LNCaP clone FGC (cell line): ENCODE measurements around the gene FANCE.

Experiments
- DNase-seq: peaks from one replicate; pipeline ENCODE4 v3.0.0-alpha.2; 2011; ENCODE audit warnings: low read depth
- H3K4me3 ChIP-seq: 2 replicates; pipeline ENCODE4 v1.5.1; 2011; ENCODE audit warnings: mild to moderate bottlenecking, low read depth, low read length, control low read depth
- TF ChIP-seq, protein P1 (sequence below): IDR thresholded peaks from 2 replicates; pipeline ENCODE4 v1.5.1; 2012; ENCODE audit warnings: mild to moderate bottlenecking; ENCODE audit not compliant: control insufficient read depth, insufficient read depth; ENCODE audit errors: extremely low read depth

FANCE gene

GRCh38 chr6:35441642-35442041 lies 10.5 kb upstream of the FANCE start:
- TF ChIP-seq, protein P1, sequence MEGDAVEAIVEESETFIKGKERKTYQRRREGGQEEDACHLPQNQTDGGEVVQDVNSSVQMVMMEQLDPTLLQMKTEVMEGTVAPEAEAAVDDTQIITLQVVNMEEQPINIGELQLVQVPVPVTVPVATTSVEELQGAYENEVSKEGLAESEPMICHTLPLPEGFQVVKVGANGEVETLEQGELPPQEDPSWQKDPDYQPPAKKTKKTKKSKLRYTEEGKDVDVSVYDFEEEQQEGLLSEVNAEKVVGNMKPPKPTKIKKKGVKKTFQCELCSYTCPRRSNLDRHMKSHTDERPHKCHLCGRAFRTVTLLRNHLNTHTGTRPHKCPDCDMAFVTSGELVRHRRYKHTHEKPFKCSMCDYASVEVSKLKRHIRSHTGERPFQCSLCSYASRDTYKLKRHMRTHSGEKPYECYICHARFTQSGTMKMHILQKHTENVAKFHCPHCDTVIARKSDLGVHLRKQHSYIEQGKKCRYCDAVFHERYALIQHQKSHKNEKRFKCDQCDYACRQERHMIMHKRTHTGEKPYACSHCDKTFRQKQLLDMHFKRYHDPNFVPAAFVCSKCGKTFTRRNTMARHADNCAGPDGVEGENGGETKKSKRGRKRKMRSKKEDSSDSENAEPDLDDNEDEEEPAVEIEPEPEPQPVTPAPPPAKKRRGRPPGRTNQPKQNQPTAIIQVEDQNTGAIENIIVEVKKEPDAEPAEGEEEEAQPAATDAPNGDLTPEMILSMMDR, result no peak
- no peak overlapping the region for H3K4me3 ChIP-seq
- DNase-seq, result no peak

- DNase-seq, result no peak
- no peak overlapping the region for H3K4me3 ChIP-seq
- TF ChIP-seq, protein P1, result no peak
These were observed 9.4 kb upstream of the FANCE start for GRCh38 chr6:35442693-35443092.

GRCh38 chr6:35443341-35444030 lies 8.7 kb upstream of the FANCE start:
- no peak for DNase-seq
- no peak overlapping the region for H3K4me3 ChIP-seq
- TF ChIP-seq, protein P1, result no peak

DNA sequence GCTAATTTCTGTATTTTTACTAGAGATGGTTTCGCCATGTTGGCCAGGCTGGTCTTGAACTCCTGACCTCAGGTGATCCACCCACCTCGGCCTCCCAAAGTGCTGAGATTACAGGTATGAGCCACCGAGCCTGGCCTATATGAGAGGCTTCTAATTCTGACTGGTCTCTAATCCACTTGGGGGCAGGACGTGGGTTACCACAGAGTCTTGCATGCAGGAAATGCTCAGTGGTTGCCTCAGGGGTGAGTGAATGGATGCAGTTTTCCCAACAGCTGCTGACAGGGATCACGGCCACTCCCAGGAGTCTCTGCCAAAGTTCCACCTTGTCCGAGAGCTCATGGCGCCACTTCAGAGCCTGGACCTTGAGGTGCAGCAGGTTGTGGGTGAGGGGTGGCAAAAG lies 6.4 kb upstream of the FANCE start:
- DNase-seq, result no peak
- no peak overlapping the region for H3K4me3 ChIP-seq
- TF ChIP-seq, protein P1, result no peak

DNA sequence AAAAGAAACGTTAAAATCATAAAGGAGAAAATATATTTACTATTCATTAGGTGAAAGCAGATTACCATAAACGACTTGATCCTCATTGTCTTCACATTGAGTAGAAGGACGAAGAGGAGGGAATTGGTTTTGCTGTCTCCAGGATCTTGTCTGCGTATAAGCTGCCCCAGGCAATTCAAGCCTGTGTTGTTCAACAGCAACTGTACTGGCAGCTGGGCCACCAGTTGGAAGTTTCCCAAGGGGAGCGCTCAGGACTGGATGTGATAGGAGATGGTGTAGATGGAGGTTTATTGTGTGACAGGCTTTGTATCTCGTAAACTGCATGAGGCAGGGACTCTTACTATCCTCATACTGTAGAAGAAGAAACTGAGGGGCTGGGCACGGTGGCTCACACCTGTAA lies 3.9 kb upstream of the FANCE start:
- TF ChIP-seq, protein P1, result no peak
- no peak for DNase-seq
- H3K4me3 ChIP-seq, result no peak overlapping the region

DNA sequence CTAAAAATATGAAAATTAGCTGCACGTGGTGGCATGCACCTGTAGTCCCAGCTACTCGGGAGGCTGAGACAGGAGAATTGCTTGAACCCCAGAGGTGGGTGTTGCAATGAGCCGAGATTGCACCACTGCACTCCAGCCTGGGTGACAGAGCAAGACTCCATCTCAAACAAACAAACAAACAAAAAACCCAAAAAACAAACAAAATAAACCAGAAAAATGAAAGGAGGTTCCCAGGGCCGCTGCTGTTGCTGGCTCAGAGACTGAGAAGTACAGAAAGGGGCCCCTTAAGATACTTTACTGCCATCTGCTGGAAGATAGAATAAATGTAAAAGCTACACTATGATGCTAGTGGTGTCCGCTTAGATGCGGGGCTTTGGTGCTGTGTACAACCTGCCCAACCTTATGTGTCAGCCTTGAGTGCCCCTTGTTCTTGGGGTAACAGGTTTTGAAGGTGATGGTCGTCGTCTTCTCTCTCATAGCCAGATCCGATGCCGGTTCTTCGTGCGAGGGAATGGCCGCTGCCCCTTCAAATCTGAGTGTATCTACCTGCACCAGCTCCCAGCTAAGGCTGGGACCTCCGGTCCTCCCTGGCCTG lies 2.8 kb upstream of the FANCE start:
- TF ChIP-seq, protein P1, result peak; percentile 69
- H3K4me3 ChIP-seq, result no peak overlapping the region
- no peak for DNase-seq
